SK-N-SH (cell line): ENCODE data around the gene FGF18. TPM values are rescaled to one million over a fixed set of nuclear protein-coding genes. Genes with fewer than 3 reads are reported as not detected.
A peak's percentile ranks its signal among the peaks of the same experiment; 100 is the strongest.

Source experiments
- CTCF ChIA-PET: fragments of 300-600, 350-600 bp; formaldehyde crosslinking; extraction: SDS; loops from one replicate; lab custom pipeline; 2021; lab: Yijun Ruan, JAX
- POLR2A ChIA-PET: fragments of 350-600 bp; sonication (Branson Sonifier 250); formaldehyde crosslinking; extraction: SDS; loops from one replicate; lab custom pipeline; 2020; ENCODE audit warnings: antibody characterized with exemption, inconsistent platforms; lab: Yijun Ruan, JAX
- DNase-seq: peaks from one replicate; pipeline ENCODE4 v3.0.0; 2012
- H2AFZ ChIP-seq: fragments of 200-600 bp; sonication (generic); 2 replicates; pipeline ENCODE4 v1.8.1; 2016; ENCODE audit warnings: antibody characterized with exemption, mild to moderate bottlenecking, low read depth
- H3F3A ChIP-seq: fragments of 200-600 bp; sonication (generic); replicated peaks from 2 replicates; pipeline ENCODE3; 2016; ENCODE audit warnings: antibody characterized with exemption, mild to moderate bottlenecking; ENCODE audit not compliant: insufficient read depth
- H3K27ac ChIP-seq, 2 experiments: fragments of 200-500 bp in 1 of 2; fragments of 200-600 bp in 1 of 2; sonication (Bioruptor generic) in 1 of 2; sonication (generic), shearing (Covaris generic) in 1 of 2; 2 replicates each; pipeline versions ENCODE4 v1.5.1 to v1.6.1; 2014 to 2016; ENCODE audit warnings: low read depth in 2 of 2, inconsistent platforms in 1 of 2, low read length in 1 of 2, mild to moderate bottlenecking in 1 of 2, mixed read lengths in 1 of 2
- H3K27me3 ChIP-seq: fragments of 200-600 bp; sonication (generic), shearing (Covaris generic); 2 replicates; pipeline ENCODE4 v1.6.1; 2016; ENCODE audit warnings: mixed run types; ENCODE audit not compliant: insufficient read depth
- H3K36me3 ChIP-seq, 2 experiments: fragments of 200-500 bp in 1 of 2; fragments of 200-600 bp in 1 of 2; sonication (Bioruptor generic) in 1 of 2; sonication (generic) in 1 of 2; replicated peaks in 1 of 2; 2 replicates each; pipeline versions ENCODE3 to v1.5.1; 2014 to 2016; ENCODE audit warnings: low read length in 1 of 2, mild to moderate bottlenecking in 1 of 2; ENCODE audit not compliant: insufficient read depth in 2 of 2, control insufficient read depth in 1 of 2
- H3K4me1 ChIP-seq, 2 experiments: fragments of 200-500 bp in 1 of 2; fragments of 200-600 bp in 1 of 2; sonication (Bioruptor generic) in 1 of 2; sonication (generic), shearing (Covaris generic) in 1 of 2; 2 replicates each; pipeline versions ENCODE4 v1.5.1 to v1.6.1; 2014 to 2016; ENCODE audit warnings: low read depth in 1 of 2, low read length in 1 of 2, mixed run types in 1 of 2; ENCODE audit not compliant: insufficient read depth in 2 of 2, control insufficient read depth in 1 of 2
- H3K4me2 ChIP-seq: fragments of 200-600 bp; sonication (generic), shearing (Covaris generic); 2 replicates; pipeline ENCODE4 v1.6.1; 2017; ENCODE audit warnings: mixed run types
- H3K4me3 ChIP-seq, 2 experiments: fragments of 200-500 bp in 1 of 2; fragments of 200-600 bp in 1 of 2; sonication (Bioruptor generic) in 1 of 2; sonication (generic), shearing (Covaris generic) in 1 of 2; 2 replicates each; pipeline versions ENCODE4 v1.5.1 to v1.8.1; 2014 to 2016; ENCODE audit warnings: low read depth in 2 of 2, inconsistent platforms in 1 of 2, low read length in 1 of 2, mild to moderate bottlenecking in 1 of 2, mixed read lengths in 1 of 2, moderate library complexity in 1 of 2
- H3K79me2 ChIP-seq: fragments of 200-600 bp; sonication (generic); 2 replicates; pipeline ENCODE4 v1.8.1; 2017; ENCODE audit warnings: mild to moderate bottlenecking; ENCODE audit not compliant: insufficient read depth
- H3K9ac ChIP-seq: fragments of 200-600 bp; sonication (generic); 2 replicates; pipeline ENCODE4 v1.6.1; 2017; ENCODE audit warnings: mixed run types
- H3K9me2 ChIP-seq: fragments of 200-600 bp; sonication (generic); 2 replicates; pipeline ENCODE4 v1.6.1; 2017; ENCODE audit warnings: mixed run types
- H3K9me3 ChIP-seq: fragments of 200-600 bp; sonication (generic); 2 replicates; pipeline ENCODE4 v1.6.1; 2017; ENCODE audit warnings: mixed run types, mild to moderate bottlenecking, moderate library complexity
- H4K20me1 ChIP-seq: fragments of 200-600 bp; sonication (generic); 2 replicates; pipeline ENCODE4 v1.6.1; 2017; ENCODE audit warnings: mild to moderate bottlenecking, mixed run types; ENCODE audit not compliant: insufficient read depth
- CHD2 ChIP-seq: fragments of 150-350 bp; IDR thresholded peaks from 2 replicates; pipeline ENCODE4 v1.6.1; 2018; ENCODE audit warnings: low read length; ENCODE audit not compliant: partially characterized antibody
- EP300 ChIP-seq, 2 experiments: IDR thresholded peaks; 2 replicates each; pipeline versions ENCODE4 v1.4.0 to v1.6.1; 2012; ENCODE audit warnings: borderline replicate concordance in 1 of 2, low read depth in 1 of 2, low read length in 1 of 2
- FOXM1 ChIP-seq: IDR thresholded peaks from 2 replicates; pipeline ENCODE4 v1.4.0; 2012; ENCODE audit warnings: low read depth, mild to moderate bottlenecking
- GABPA ChIP-seq: IDR thresholded peaks from 2 replicates; pipeline ENCODE4 v1.4.0; 2012; ENCODE audit warnings: low read depth, mild to moderate bottlenecking
- MEF2A ChIP-seq: IDR thresholded peaks from 2 replicates; pipeline ENCODE4 v1.4.0; 2012; ENCODE audit warnings: low read depth, borderline replicate concordance
- NFIC ChIP-seq: IDR thresholded peaks from 2 replicates; pipeline ENCODE4 v1.4.0; 2012; ENCODE audit warnings: borderline replicate concordance
- RCOR1 ChIP-seq: fragments of 150-350 bp; IDR thresholded peaks from 2 replicates; pipeline ENCODE4 v1.6.1; 2017; ENCODE audit warnings: antibody characterized with exemption, low read length
- RFX5 ChIP-seq: IDR thresholded peaks from 2 replicates; pipeline ENCODE4 v1.6.1; 2012; ENCODE audit warnings: mild to moderate bottlenecking, improper control_type of control experiment, low read length
- RXRA ChIP-seq: IDR thresholded peaks from 2 replicates; pipeline ENCODE4 v1.4.0; 2012; ENCODE audit warnings: low read depth, mild to moderate bottlenecking, borderline replicate concordance
- WGBS: methylation state at CpG from one replicate; pipeline ENCODE4 v1.1.6; 2017; ENCODE audit warnings: low lambda C conversion rate; 5-methylcytosine and 5-hydroxymethylcytosine counted together
- polyA plus RNA-seq, 3 experiments: library from polyadenylated mRNA; depleted of rRNA; stranded (reverse); fragments of >200 nt; gene quantifications; 2 replicates each; pipeline ENCODE4 v1.2.3, GENCODE V29; 2012
- TF ChIP-seq, protein P1 (sequence below): IDR thresholded peaks from 2 replicates; pipeline ENCODE4 v1.4.0; 2012; ENCODE audit warnings: low read depth, borderline replicate concordance
- TF ChIP-seq, protein P2 (sequence below): IDR thresholded peaks from 2 replicates; pipeline ENCODE4 v1.6.1; 2012; ENCODE audit warnings: mild to moderate bottlenecking, low read depth, low read length, moderate library complexity
- TF ChIP-seq, protein P3 (sequence below): IDR thresholded peaks from 2 replicates; pipeline ENCODE4 v1.4.0; 2012; ENCODE audit warnings: low read depth, borderline replicate concordance

FGF18 gene
- polyA plus RNA-seq, 1 of the 3 experiments (the other 2 are of a cell fraction) = 0.89 TPM

DNA sequence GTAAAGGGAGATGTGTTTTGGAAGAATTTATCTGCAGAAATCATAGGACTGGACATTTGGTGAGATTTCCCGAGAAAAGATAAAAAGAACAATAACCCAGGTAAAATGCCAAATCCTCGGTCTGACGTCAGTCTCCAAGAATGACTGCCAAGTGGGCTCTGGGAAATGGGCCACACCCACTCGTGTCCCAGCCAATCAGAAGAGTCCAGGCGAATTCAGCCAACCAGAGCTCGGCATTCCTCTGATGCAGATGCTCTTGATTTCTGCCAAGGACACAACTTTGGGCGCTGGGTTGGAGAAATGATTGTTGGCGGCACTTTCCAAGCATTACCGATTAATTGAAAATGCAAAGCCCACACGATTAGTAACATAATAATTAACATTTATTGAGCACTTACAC is 73.3 kb downstream of the FGF18 start:
- no peaks in the 10 kb centered on the region for H3K9me3 ChIP-seq
- peaks cover 19 to 36% of the 10 kb centered on the region in 2 experiments; a peak in 3 of 4 replicates for H3K4me1 ChIP-seq
- H3K27me3 ChIP-seq = no peaks in the 10 kb centered on the region
- H4K20me1 ChIP-seq = no peaks in the 10 kb centered on the region
- H3K9me2 ChIP-seq = no peaks in the 10 kb centered on the region
- H3K9ac ChIP-seq = no peak overlapping the region
- no peak overlapping the region for H3K27ac ChIP-seq
- H3K4me3 ChIP-seq = no peak overlapping the region
- no peaks in the 10 kb centered on the region for H3K79me2 ChIP-seq
- POLR2A ChIA-PET = no interaction called here
- peaks cover 8% of the 10 kb centered on the region for H3F3A ChIP-seq
- TF ChIP-seq RFX5 = peak; percentile 56; the same call in 1 of the 2 replicates
- no peak for TF ChIP-seq MEF2A
- TF ChIP-seq CHD2 = no peak
- TF ChIP-seq, protein P1, sequence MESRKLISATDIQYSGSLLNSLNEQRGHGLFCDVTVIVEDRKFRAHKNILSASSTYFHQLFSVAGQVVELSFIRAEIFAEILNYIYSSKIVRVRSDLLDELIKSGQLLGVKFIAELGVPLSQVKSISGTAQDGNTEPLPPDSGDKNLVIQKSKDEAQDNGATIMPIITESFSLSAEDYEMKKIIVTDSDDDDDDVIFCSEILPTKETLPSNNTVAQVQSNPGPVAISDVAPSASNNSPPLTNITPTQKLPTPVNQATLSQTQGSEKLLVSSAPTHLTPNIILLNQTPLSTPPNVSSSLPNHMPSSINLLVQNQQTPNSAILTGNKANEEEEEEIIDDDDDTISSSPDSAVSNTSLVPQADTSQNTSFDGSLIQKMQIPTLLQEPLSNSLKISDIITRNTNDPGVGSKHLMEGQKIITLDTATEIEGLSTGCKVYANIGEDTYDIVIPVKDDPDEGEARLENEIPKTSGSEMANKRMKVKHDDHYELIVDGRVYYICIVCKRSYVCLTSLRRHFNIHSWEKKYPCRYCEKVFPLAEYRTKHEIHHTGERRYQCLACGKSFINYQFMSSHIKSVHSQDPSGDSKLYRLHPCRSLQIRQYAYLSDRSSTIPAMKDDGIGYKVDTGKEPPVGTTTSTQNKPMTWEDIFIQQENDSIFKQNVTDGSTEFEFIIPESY = no peak
- TF ChIP-seq RXRA = no peak
- no peak for TF ChIP-seq EP300 (IDR thresholded peaks at IDR 0.05; ENCODE audit: borderline replicate concordance in 1 of 2, low read depth in 1 of 2, low read length in 1 of 2)
- TF ChIP-seq FOXM1 = no peak
- no peak for TF ChIP-seq GABPA
- H3K36me3 ChIP-seq = no peaks in the 10 kb centered on the region
- CTCF ChIA-PET = interaction anchor here (0.9 to 1.8 kb wide), 3 partner anchors 14 to 74 kb away, joined by 3 to 5 read pairs (median 3); no protein-coding TSS in a partner anchor
- 36% methylated on average over 10 of the region's 10 CpGs for WGBS
- peak; percentile 82 for DNase-seq
- 0 out of 2 replicates have a peak overlapping the region, but pooled peaks have one; percentile 15 for H2AFZ ChIP-seq
- H3K4me2 ChIP-seq = no peak overlapping the region

DNA sequence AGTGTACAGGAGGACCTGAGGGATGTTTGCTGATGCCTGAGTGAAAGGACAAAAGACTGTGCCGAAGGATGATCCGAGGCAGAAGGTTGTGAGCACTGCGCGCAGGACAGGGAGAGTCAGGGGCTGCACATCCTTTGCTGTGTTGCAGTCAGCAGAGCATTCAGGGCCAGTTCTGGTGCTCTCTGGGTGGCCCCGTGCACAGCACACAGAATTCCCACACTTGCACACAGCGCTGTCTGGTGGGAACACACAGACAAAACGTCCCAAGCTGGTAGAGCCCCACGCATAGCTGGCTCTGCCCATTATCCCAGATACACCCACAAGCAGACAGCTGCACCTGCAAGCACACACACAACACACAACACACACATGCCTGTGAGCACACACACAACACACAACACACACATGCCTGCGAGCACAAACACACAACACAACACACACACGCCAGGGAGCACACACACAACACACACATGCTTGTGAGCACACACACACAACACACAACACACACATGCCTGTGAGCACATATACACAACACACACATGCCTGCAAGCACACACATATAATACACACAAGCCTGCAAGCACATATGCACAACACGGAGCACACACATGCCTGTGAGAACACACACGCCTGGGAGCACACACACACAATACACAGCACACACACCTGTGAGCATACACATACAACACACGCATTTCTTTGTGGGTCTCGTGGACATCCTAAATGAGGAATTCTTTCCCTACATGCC is 74.4 kb downstream of the FGF18 start:
- DNase-seq = no peak
- 73% methylated on average over 10 of the region's 14 CpGs for WGBS
- Histone ChIP-seq H3K9me3 (no peaks in the 10 kb centered on the region), H3K27me3 (no peaks in the 10 kb centered on the region), H3K79me2 (no peaks in the 10 kb centered on the region), H2AFZ (peak overlapping the region; percentile 80; the same call in 1 of the 2 replicates), H3K9me2 (no peaks in the 10 kb centered on the region), H4K20me1 (no peaks in the 10 kb centered on the region), H3K9ac (peak overlapping the region; percentile 42; the same call in 1 of the 2 replicates), H3K36me3 (no peaks in the 10 kb centered on the region), H3F3A (peaks cover 8% of the 10 kb centered on the region), H3K4me1 (peaks cover 19 to 43% of the 10 kb centered on the region in 2 experiments; a peak in 3 of 4 replicates), H3K4me2 (peak overlapping the region; percentile 75), H3K27ac (peak overlapping the region; percentile 84 to 87), H3K4me3 (no peak overlapping the region)
- ChIA-PET POLR2A (no interaction called here), CTCF (interaction anchor here (0.9 to 3.8 kb wide), 7 partner anchors 9 to 76 kb away, joined by 3 to 19 read pairs (median 3); no protein-coding TSS in a partner anchor)
- TF ChIP-seq, protein P2, sequence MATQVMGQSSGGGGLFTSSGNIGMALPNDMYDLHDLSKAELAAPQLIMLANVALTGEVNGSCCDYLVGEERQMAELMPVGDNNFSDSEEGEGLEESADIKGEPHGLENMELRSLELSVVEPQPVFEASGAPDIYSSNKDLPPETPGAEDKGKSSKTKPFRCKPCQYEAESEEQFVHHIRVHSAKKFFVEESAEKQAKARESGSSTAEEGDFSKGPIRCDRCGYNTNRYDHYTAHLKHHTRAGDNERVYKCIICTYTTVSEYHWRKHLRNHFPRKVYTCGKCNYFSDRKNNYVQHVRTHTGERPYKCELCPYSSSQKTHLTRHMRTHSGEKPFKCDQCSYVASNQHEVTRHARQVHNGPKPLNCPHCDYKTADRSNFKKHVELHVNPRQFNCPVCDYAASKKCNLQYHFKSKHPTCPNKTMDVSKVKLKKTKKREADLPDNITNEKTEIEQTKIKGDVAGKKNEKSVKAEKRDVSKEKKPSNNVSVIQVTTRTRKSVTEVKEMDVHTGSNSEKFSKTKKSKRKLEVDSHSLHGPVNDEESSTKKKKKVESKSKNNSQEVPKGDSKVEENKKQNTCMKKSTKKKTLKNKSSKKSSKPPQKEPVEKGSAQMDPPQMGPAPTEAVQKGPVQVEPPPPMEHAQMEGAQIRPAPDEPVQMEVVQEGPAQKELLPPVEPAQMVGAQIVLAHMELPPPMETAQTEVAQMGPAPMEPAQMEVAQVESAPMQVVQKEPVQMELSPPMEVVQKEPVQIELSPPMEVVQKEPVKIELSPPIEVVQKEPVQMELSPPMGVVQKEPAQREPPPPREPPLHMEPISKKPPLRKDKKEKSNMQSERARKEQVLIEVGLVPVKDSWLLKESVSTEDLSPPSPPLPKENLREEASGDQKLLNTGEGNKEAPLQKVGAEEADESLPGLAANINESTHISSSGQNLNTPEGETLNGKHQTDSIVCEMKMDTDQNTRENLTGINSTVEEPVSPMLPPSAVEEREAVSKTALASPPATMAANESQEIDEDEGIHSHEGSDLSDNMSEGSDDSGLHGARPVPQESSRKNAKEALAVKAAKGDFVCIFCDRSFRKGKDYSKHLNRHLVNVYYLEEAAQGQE = no peak
- TF ChIP-seq RCOR1 = no peak
- no peak for TF ChIP-seq CHD2
- TF ChIP-seq NFIC = no peak
- TF ChIP-seq, protein P3, sequence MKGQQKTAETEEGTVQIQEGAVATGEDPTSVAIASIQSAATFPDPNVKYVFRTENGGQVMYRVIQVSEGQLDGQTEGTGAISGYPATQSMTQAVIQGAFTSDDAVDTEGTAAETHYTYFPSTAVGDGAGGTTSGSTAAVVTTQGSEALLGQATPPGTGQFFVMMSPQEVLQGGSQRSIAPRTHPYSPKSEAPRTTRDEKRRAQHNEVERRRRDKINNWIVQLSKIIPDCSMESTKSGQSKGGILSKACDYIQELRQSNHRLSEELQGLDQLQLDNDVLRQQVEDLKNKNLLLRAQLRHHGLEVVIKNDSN = no peak
